ENCODE results near the gene CCR1.
"Not testable (repeated sequence)": the region's sequence is repeated elsewhere in the genome, so short reads cannot be mapped to it uniquely, and the experiment has no call there.

The CCR1 gene

DNA sequence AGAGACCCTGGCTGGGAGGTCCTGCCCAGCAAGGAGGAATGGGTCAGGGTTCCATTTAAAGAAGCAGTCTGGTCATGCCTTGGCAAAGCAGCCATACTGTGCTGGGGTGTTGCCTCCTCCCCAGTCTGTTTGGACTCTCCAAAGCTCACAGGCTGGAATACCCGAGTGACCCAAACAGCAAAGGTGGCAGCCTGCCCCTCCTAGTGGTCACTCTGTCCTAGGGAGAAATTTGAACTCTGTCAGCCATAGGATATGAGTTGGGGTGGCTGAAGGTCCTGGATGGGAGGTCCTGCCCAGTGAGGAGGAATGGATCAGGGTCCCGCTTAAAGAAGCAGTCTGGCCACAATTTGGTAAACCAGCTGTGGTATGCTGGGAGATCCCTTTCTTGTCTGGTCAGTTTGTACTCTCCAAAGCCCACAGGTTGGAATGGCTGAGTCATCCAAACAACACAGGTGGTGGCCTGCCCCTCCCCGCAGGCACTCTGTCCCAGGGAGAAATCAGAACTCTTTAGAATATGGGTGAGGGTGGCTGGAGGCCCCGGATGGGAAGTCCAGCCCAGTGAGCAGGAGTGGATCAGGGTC is 45.0 kb downstream of the CCR1 start:
- TF ChIP-seq, protein P1, sequence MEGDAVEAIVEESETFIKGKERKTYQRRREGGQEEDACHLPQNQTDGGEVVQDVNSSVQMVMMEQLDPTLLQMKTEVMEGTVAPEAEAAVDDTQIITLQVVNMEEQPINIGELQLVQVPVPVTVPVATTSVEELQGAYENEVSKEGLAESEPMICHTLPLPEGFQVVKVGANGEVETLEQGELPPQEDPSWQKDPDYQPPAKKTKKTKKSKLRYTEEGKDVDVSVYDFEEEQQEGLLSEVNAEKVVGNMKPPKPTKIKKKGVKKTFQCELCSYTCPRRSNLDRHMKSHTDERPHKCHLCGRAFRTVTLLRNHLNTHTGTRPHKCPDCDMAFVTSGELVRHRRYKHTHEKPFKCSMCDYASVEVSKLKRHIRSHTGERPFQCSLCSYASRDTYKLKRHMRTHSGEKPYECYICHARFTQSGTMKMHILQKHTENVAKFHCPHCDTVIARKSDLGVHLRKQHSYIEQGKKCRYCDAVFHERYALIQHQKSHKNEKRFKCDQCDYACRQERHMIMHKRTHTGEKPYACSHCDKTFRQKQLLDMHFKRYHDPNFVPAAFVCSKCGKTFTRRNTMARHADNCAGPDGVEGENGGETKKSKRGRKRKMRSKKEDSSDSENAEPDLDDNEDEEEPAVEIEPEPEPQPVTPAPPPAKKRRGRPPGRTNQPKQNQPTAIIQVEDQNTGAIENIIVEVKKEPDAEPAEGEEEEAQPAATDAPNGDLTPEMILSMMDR (IDR thresholded peaks at IDR 0.05; ENCODE audit: low read depth, low read length, missing control alignments): peak; percentile 32
- Histone ChIP-seq H3K4me3 (ENCODE audit: low read depth, low read length) (no peak overlapping the region), H3K27ac (no peak overlapping the region), H3K36me3 (replicated peaks) (no peaks in the 10 kb centered on the region), H3K27me3 (replicated peaks) (peaks cover 2% of the 10 kb centered on the region)
- DNase-seq: no peak
- in situ Hi-C loops (cut with HindIII; ENCODE audit: low pct_ligation_motif_present, low sequenced_read_pairs): no loop called here

DNA sequence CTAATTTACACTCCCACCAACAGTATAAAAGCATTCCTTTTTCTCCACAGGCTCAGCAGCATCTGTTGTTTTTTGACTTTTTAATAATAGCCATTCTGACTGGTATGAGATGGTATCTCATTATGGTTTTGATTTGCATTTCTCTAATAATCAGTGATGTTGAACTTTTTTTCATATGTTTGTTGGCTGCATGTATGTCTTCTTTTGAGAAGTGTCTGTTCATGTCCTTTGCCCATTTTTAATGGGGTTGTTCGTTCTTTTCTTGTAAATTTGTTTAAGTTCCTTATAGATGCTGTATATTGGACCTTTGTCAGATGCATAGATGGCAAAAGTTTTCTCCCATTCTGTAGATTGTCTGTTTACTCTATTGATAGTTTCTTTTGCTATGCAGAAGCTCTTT is 50.4 kb downstream of the CCR1 start:
- DNase-seq; in situ Hi-C loops (cut with HindIII; ENCODE audit: low pct_ligation_motif_present, low sequenced_read_pairs); H3K27ac ChIP-seq; H3K27me3 ChIP-seq (replicated peaks); H3K4me3 ChIP-seq (ENCODE audit: low read depth, low read length); H3K36me3 ChIP-seq (replicated peaks): not testable (repeated sequence)

DNA sequence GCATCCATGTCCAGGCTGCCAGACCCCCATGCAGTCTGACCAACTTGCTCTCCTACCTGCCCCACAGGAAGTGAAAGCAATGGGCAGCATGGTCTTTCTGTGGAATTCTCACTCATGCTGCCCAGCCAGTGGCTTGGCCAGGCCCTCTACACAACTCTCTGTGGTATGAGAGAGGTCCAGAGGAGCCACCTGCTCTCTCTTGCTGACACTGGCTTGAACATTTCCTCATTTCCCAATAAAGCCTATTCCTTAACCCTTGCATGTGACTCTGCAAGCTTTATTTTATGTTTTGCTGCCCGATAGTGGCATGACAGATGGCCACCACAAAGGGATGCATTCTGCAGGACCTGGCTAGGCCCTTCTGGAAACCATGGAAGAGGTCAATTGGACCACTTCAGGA is 53.8 kb downstream of the CCR1 start:
- DNase-seq: no peak
- Histone ChIP-seq H3K27me3 (replicated peaks) (no peaks in the 10 kb centered on the region), H3K4me3 (ENCODE audit: low read depth, low read length) (no peak overlapping the region), H3K36me3 (replicated peaks) (no peaks in the 10 kb centered on the region), H3K27ac (no peak overlapping the region)
- in situ Hi-C loops (cut with HindIII; ENCODE audit: low pct_ligation_motif_present, low sequenced_read_pairs): no loop called here
- TF ChIP-seq, protein P1 (IDR thresholded peaks at IDR 0.05; ENCODE audit: low read depth, low read length, missing control alignments): no peak
